Placental pericyte (primary cell): ENCODE results near the gene C12orf50. TPM values are rescaled to one million over a fixed set of nuclear protein-coding genes. Genes with fewer than 3 reads are reported as not detected.

Experiments used
- small RNA-seq: library from RNA; depleted of rRNA; stranded (forward); fragments of <200 nt; gene quantifications from one replicate; pipeline ENCODE3, GENCODE V24; 2012; ENCODE audit warnings: low replicate concordance
- total RNA-seq: library from RNA; depleted of rRNA; stranded (reverse); fragments of >200 nt; gene quantifications from 2 replicates; pipeline ENCODE4 v1.2.3, GENCODE V29; 2012

The C12orf50 gene
- total RNA-seq, result not detected in 2 replicates

GRCh38 chr12:88029093-88029665 is at the start of gene C12orf50:
Gene C12orf50, minus strand, starts transcription at chr12:88029401. Its CDS starts 2,439 bp downstream, at chr12:88026962.

Small RNA genes within 50 kb of the gene (small RNA-seq; reads per million reads assigned to genes)
- gene RNA5SP364, result not detected

Other genes with a start within 250 kb of the C12orf50 start
- gene CEP290, start 112.7 kb upstream of the C12orf50 start, total RNA-seq, result 10.9 and 23.0 TPM in 2 replicates
- 27.6 and 107 TPM in 2 replicates for gene TMTC3, start 112.9 kb upstream of the C12orf50 start, total RNA-seq